ENCODE data around the gene ATP6V1G2.

The ATP6V1G2 gene

DNA sequence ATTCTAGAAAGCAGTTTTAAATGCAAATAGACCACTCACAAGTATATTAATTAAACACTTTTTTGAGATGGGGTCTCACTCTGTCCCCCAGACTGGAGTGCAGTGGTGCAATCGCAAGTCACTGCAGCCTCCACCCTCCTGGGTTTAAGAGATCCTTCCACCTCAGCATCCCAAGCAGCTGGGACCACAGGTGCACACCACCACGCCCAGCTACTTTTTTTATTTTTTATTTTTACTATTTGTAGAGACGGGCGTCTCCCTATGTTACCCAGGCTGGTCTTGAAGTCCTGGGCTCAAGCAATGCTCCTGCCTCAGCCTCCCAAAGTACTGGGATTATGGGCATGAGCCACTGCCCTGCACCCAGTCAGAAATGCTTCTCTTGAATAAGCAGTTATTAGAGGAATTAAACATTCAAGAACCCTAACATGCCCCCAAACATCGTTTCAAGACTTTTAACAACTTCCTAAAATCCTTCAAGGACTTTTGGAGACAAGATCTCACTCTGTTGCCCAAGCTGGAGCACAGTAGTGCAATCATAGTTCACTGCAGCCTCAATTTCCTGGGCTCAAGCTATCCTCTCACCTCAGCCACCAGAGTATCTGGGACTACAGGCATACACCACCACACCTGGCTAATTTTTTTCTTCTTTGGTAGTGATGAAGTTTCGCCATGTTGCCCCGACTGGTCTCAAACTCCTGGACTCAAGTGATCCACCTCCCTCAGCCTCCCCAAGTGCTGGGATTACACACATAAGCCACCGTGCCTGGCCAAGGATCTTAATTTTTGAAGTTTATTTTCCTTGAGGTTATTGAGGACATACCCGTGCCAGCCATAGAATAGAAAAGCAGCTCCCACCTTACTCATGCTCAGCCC, 14.4 kb downstream of the ATP6V1G2 start:
- Histone ChIP-seq H3K4me1 (ENCODE audit: control insufficient read depth in 1 of 2, insufficient read depth in 2 of 2, low read length in 2 of 2) (no peaks in the 10 kb centered on the region), H3K36me3 (ENCODE audit: control insufficient read depth in 1 of 2, insufficient read depth in 2 of 2, low read length in 2 of 2) (peaks cover 57 to 70% of the 10 kb centered on the region in 2 donors), H3K27me3 (ENCODE audit: low read depth, low read length) (no peaks in the 10 kb centered on the region), H3K9me3 (ENCODE audit: control insufficient read depth in 1 of 2, low read length in 2 of 2) (no peaks in the 10 kb centered on the region), H3K27ac (ENCODE audit: low read length) (no peak overlapping the region), H3K4me3 (ENCODE audit: low read depth in 1 of 2, low read length in 2 of 2) (no peak overlapping the region)

DNA sequence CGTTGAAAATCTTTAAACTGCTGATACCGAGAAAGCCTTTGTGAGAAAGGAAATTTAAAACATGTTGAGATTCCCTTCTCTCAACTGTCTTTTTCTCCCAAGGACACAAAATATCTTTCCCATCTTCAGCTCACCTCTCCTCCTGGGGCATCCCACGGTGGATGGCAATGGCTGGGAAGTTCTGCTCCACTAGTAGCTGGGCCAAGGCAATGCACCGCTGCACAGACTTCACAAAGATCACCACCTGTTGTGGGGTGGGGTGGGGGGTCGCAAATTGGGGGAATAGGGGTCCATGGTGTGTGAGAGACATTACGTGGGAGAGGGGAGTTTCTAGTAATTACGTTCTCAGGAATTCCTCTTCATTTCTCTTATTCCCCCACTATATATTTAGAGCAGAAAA, 15.2 kb downstream of the ATP6V1G2 start:
- peaks cover 51 to 62% of the 10 kb centered on the region in 2 donors for H3K36me3 ChIP-seq (ENCODE audit: control insufficient read depth in 1 of 2, insufficient read depth in 2 of 2, low read length in 2 of 2)
- no peaks in the 10 kb centered on the region for H3K27me3 ChIP-seq (ENCODE audit: low read depth, low read length)
- no peak overlapping the region for H3K27ac ChIP-seq (ENCODE audit: low read length)
- H3K4me1 ChIP-seq (ENCODE audit: control insufficient read depth in 1 of 2, insufficient read depth in 2 of 2, low read length in 2 of 2): no peaks in the 10 kb centered on the region
- no peak overlapping the region for H3K4me3 ChIP-seq (ENCODE audit: low read depth in 1 of 2, low read length in 2 of 2)
- H3K9me3 ChIP-seq (ENCODE audit: control insufficient read depth in 1 of 2, low read length in 2 of 2): no peaks in the 10 kb centered on the region

DNA sequence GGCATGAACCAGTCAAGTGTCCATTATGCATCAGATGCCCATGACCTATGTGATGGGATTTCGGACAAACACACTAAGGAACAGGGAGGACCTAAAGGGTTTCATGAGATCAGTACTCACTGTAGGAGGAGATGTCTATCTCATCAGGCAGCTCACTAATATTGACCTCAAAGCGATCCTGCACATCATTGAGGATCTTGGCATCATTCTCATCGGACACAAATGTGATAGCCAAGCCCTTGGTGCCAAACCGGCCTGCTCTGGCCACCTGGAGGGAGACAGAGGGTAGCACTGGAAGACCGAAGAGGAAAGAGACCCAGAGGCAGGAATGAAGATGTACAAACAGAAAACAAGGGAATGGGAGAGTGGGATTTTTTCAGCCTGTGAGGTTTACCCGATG, 15.7 kb downstream of the ATP6V1G2 start:
- no peaks in the 10 kb centered on the region for H3K27me3 ChIP-seq (ENCODE audit: low read depth, low read length)
- H3K4me3 ChIP-seq (ENCODE audit: low read depth in 1 of 2, low read length in 2 of 2): no peak overlapping the region
- no peak overlapping the region for H3K27ac ChIP-seq (ENCODE audit: low read length)
- peaks cover 46 to 57% of the 10 kb centered on the region in 2 donors for H3K36me3 ChIP-seq (ENCODE audit: control insufficient read depth in 1 of 2, insufficient read depth in 2 of 2, low read length in 2 of 2)
- H3K9me3 ChIP-seq (ENCODE audit: control insufficient read depth in 1 of 2, low read length in 2 of 2): no peaks in the 10 kb centered on the region
- no peaks in the 10 kb centered on the region for H3K4me1 ChIP-seq (ENCODE audit: control insufficient read depth in 1 of 2, insufficient read depth in 2 of 2, low read length in 2 of 2)

DNA sequence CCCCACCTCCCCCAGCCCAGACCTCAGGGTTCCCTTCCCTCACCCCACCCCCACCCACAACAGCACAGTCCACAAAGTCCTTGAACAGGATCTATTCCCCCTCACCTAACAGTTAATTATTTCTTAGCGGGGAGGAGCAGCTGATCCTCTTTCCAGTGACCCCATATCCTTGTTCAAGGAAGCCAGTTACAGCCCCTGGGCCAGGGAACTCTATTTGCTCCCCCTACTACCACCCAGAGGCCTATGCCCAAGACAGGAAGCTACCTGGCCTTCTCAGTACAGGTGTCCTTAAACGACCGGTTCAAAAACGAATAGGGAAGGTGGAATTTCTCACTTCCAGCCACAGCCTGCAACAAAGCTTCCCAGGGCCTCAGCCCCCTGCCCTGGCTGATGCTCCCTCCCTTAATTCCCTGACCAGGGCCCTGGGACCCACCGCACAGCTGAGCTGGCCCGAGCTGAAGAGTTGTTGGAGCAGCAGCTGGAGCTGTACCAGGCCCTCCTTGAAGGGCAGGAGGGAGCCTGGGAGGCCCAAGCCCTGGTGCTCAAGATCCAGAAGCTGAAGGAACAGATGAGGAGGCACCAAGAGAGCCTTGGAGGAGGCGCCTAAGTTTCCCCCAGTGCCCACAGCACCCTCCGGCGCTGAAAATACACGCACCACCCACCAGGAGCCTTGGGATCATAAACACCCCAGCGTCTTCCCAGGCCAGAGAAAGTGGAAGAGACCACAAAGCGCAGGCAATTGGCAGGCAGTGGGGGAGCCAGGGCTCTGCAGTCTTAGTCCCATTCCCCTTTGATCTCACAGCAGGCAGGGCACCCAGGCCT, 16.9 kb downstream of the ATP6V1G2 start:
- H3K27ac ChIP-seq (ENCODE audit: low read length): no peak overlapping the region
- no peaks in the 10 kb centered on the region for H3K9me3 ChIP-seq (ENCODE audit: control insufficient read depth in 1 of 2, low read length in 2 of 2)
- H3K4me1 ChIP-seq (ENCODE audit: control insufficient read depth in 1 of 2, insufficient read depth in 2 of 2, low read length in 2 of 2): no peaks in the 10 kb centered on the region
- H3K27me3 ChIP-seq (ENCODE audit: low read depth, low read length): no peaks in the 10 kb centered on the region
- H3K4me3 ChIP-seq (ENCODE audit: low read depth in 1 of 2, low read length in 2 of 2): no peak overlapping the region
- peaks cover 35 to 46% of the 10 kb centered on the region in 2 donors for H3K36me3 ChIP-seq (ENCODE audit: control insufficient read depth in 1 of 2, insufficient read depth in 2 of 2, low read length in 2 of 2)

DNA sequence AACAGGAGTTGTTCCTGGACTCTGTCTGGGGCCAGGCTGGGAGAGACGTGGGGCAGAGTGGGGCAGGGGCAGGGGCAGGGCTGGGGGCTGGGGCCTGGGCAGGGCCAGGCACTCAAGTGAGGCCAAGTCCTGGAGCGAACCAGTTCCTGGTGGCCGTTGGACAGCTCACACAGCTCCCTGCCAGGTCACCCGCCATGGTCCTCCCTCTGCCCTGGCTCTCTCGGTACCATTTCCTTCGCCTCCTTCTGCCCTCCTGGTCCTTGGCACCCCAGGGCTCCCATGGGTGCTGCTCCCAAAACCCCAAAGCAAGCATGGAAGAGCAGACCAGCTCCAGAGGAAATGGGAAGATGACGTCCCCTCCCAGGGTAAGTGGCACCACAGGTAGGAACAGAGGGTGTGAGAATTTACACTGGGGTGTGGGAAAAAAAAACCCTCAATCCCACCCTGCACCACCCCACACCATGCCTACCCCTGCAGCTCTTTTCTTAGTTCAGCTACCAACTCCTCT, 17.5 kb downstream of the ATP6V1G2 start, which contains the start of gene MCCD1:
MCCD1 (plus strand) TSS at position 142 of the 508 bp plus-strand sequence; CDS start at position 195, 53 bp downstream.
- H3K27ac ChIP-seq (ENCODE audit: low read length): no peak within 1 kb of the TSS
- H3K36me3 ChIP-seq (ENCODE audit: control insufficient read depth in 1 of 2, insufficient read depth in 2 of 2, low read length in 2 of 2): peaks cover 29 to 40% of the 10 kb centered on the region in 2 donors
- no peaks in the 10 kb centered on the region for H3K9me3 ChIP-seq (ENCODE audit: control insufficient read depth in 1 of 2, low read length in 2 of 2)
- H3K4me3 ChIP-seq (ENCODE audit: low read depth in 1 of 2, low read length in 2 of 2): no peak within 1 kb of the TSS
- no peaks in the 10 kb centered on the region for H3K27me3 ChIP-seq (ENCODE audit: low read depth, low read length)
- H3K4me1 ChIP-seq (ENCODE audit: control insufficient read depth in 1 of 2, insufficient read depth in 2 of 2, low read length in 2 of 2): no peaks in the 10 kb centered on the region

DNA sequence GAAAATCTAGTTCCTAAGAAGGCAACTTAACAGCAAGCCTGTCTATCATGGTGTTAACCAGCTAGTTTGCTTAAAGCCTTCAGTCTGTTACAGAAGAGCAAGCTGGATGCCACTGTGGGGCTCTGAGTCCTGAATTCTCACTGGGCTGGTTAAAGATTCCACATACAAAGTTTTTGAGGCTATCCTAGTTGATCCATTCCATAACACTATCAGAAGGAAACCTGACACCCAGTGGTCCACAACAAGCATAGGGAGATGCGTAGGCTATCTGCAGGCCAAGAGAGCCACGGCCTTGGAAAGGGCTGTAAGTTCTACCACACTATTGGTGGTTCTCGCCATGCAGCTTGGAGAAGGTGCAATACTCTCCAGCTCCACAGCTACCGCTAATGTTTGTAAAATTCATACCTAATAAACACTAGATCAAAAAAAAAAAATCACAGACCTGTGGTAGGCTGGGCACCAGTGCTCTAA, 18.1 kb downstream of the ATP6V1G2 start:
- Histone ChIP-seq H3K27ac (ENCODE audit: low read length) (no peak overlapping the region), H3K4me3 (ENCODE audit: low read depth in 1 of 2, low read length in 2 of 2) (no peak overlapping the region), H3K27me3 (ENCODE audit: low read depth, low read length) (no peaks in the 10 kb centered on the region), H3K4me1 (ENCODE audit: control insufficient read depth in 1 of 2, insufficient read depth in 2 of 2, low read length in 2 of 2) (no peaks in the 10 kb centered on the region), H3K36me3 (ENCODE audit: control insufficient read depth in 1 of 2, insufficient read depth in 2 of 2, low read length in 2 of 2) (peaks cover 23 to 34% of the 10 kb centered on the region in 2 donors), H3K9me3 (ENCODE audit: control insufficient read depth in 1 of 2, low read length in 2 of 2) (no peaks in the 10 kb centered on the region)

DNA sequence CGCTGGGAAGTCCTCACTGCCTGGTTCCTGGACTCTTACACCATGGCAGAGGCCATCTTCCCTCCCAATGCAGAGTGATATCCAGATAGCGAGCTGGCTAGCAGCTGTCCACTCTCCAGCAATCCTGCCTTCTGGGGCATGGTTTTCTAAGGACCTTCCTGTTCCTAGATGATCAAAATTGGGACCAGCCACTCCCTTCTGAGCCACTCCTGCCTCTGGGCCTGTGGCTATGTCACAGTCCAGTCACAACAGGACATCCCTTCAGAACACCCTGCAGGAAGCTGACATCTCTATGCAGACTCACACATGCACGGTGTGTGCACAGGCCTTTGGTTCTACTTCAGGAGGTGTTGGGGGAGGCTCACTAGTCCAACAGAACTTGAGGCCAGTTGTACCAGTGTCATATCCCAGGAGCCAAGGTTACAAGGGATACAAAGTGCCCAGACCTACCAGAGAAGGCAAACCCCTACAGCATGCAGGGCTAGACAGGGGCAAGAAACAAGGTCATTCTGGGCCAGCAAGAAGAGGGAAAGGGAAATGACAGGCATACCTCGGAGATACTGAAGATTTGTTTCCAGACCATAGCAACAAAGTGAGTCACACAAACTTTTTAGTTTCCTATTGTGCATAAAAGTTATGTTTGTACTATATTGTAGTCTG, 20.3 kb downstream of the ATP6V1G2 start:
- H3K4me1 ChIP-seq (ENCODE audit: control insufficient read depth in 1 of 2, insufficient read depth in 2 of 2, low read length in 2 of 2): no peaks in the 10 kb centered on the region
- H3K27me3 ChIP-seq (ENCODE audit: low read depth, low read length): no peaks in the 10 kb centered on the region
- no peak overlapping the region for H3K27ac ChIP-seq (ENCODE audit: low read length)
- no peaks in the 10 kb centered on the region for H3K9me3 ChIP-seq (ENCODE audit: control insufficient read depth in 1 of 2, low read length in 2 of 2)
- peaks cover 14 to 16% of the 10 kb centered on the region in 2 donors for H3K36me3 ChIP-seq (ENCODE audit: control insufficient read depth in 1 of 2, insufficient read depth in 2 of 2, low read length in 2 of 2)
- H3K4me3 ChIP-seq (ENCODE audit: low read depth in 1 of 2, low read length in 2 of 2): no peak overlapping the region

DNA sequence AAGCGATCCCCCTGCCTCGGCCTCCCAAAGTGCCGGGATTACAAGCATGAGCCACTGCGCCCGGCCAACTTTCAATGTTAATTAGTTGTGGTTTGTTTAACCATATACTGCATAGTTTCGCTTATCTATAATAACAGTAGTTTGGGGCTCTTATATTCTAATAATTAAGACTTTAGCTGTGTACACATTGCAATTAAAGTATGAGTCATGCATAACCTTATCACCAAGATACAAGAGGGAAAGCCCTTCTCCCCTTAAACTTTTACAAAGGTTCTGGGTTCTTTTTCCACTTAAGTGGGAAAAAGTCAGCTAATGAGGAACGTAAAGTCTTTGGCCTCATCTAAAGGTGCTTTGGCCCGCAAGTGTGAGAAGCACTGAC, 20.9 kb downstream of the ATP6V1G2 start:
- Histone ChIP-seq H3K27me3 (ENCODE audit: low read depth, low read length) (no peaks in the 10 kb centered on the region), H3K9me3 (ENCODE audit: control insufficient read depth in 1 of 2, low read length in 2 of 2) (no peaks in the 10 kb centered on the region), H3K4me3 (ENCODE audit: low read depth in 1 of 2, low read length in 2 of 2) (no peak overlapping the region), H3K36me3 (ENCODE audit: control insufficient read depth in 1 of 2, insufficient read depth in 2 of 2, low read length in 2 of 2) (peaks cover 9 to 10% of the 10 kb centered on the region in 2 donors), H3K27ac (ENCODE audit: low read length) (no peak overlapping the region), H3K4me1 (ENCODE audit: control insufficient read depth in 1 of 2, insufficient read depth in 2 of 2, low read length in 2 of 2) (no peaks in the 10 kb centered on the region)

DNA sequence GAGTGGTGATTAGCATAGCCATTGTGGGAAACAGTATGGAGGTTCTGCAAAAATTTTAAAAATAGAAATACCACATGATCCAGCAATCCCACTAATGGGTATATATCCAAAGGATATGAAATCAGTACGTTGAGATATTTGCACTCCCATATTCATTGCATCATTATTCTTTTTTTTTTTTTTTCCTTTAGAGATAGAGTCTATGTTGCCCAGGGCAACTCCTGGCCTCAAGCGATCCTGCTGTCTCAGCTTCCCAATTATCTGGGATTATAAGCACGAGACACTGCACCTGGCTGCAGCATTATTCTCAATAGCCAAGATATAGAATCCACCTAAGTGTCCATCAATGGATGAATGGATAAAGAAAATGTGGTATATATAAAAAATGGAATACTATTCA, 24.6 kb downstream of the ATP6V1G2 start:
- Histone ChIP-seq H3K27me3 (ENCODE audit: low read depth, low read length) (no peaks in the 10 kb centered on the region), H3K36me3 (ENCODE audit: control insufficient read depth in 1 of 2, insufficient read depth in 2 of 2, low read length in 2 of 2) (no peaks in the 10 kb centered on the region), H3K9me3 (ENCODE audit: control insufficient read depth in 1 of 2, low read length in 2 of 2) (no peaks in the 10 kb centered on the region), H3K4me1 (ENCODE audit: control insufficient read depth in 1 of 2, insufficient read depth in 2 of 2, low read length in 2 of 2) (no peaks in the 10 kb centered on the region), H3K4me3 (ENCODE audit: low read depth in 1 of 2, low read length in 2 of 2) (no peak overlapping the region), H3K27ac (ENCODE audit: low read length) (no peak overlapping the region)

DNA sequence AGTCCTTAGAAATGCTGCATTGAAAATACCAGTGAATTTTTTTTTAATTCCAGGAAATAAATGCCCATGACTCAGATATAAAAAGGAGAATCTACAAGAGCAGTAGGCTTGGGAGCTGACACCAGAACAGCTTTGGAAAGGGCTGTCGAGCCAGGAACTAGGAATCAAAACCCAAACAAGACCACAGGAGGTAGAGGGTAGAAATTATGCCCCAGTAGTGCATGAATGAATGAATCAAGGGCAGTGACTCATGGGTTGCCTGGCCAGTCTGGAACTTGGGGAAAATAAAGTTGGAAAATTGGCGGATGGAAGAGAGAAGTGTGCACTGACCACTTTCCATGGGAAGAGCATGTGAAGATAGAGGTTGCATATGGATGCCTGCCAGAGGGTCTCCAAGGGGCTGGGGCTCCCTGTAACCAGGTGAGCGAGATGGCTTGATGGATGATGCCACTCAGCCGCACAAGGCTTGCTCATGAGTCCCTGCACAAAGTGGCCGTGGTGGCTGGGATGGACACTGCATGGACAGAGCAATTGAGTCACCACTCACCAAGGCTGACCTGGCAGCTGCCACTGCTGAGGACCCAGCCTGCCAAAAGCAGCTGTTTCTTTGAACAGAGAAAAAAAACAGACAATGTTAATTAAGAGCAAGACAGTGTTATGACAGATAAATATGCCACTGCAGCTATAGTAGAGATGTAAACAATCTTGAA, 32.8 kb downstream of the ATP6V1G2 start:
- Histone ChIP-seq H3K27me3 (ENCODE audit: low read depth, low read length) (no peaks in the 10 kb centered on the region), H3K9me3 (ENCODE audit: control insufficient read depth in 1 of 2, low read length in 2 of 2) (no peaks in the 10 kb centered on the region), H3K27ac (ENCODE audit: low read length) (no peak overlapping the region), H3K4me1 (ENCODE audit: control insufficient read depth in 1 of 2, insufficient read depth in 2 of 2, low read length in 2 of 2) (no peaks in the 10 kb centered on the region), H3K4me3 (ENCODE audit: low read depth in 1 of 2, low read length in 2 of 2) (no peak overlapping the region), H3K36me3 (ENCODE audit: control insufficient read depth in 1 of 2, insufficient read depth in 2 of 2, low read length in 2 of 2) (no peaks in the 10 kb centered on the region)
